ENCODE data around the gene ABCC1.

The ABCC1 gene

GRCh38 chr16:16185095-16185494, 235.7 kb downstream of the ABCC1 start (continued):
- TF ChIP-seq ZNF549 (tag by site-specific recombination; IDR thresholded peaks at IDR 0.05) (no peak), BCL11A (tag by site-specific recombination; IDR thresholded peaks at IDR 0.05; ENCODE audit: low read depth) (no peak), ZNF585B (tag by site-specific recombination; IDR thresholded peaks at IDR 0.05) (no peak), KLF16 (tag by site-specific recombination; IDR thresholded peaks at IDR 0.05) (no peak), GLI4 (tag by site-specific recombination; IDR thresholded peaks at IDR 0.05) (no peak), ZNF274 (IDR thresholded peaks at IDR 0.05; ENCODE audit: low read length) (no peak), ZNF274 (tag by site-specific recombination; IDR thresholded peaks at IDR 0.05; ENCODE audit: borderline replicate concordance) (no peak), ZFP41 (tag by site-specific recombination; IDR thresholded peaks at IDR 0.05; ENCODE audit: borderline replicate concordance) (no peak), ZNF423 (tag by site-specific recombination; IDR thresholded peaks at IDR 0.05) (no peak)

DNA sequence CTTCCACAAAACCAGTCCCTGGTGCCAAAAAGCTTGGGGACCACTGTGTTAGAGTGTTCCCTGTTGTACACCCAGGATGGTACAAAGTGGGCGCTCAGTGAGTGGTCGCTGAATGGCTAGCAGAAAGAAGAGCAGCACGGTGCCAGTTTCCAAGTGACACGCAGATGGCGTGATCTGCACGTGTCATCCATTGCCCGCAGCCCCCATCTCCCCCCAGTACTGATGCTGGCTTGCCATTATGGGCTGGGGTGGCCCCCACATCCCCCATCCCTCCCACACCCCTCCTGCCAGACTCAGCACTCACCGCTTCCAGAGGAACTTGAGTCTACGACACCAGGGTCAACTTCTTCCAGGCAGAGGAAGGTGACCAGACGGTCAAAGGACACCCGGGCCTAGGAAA, 237.4 kb downstream of the ABCC1 start:
- TF ChIP-seq ZNF776 (tag by site-specific recombination; IDR thresholded peaks at IDR 0.05; ENCODE audit: borderline replicate concordance) (no peak), KLF1 (tag by site-specific recombination; IDR thresholded peaks at IDR 0.05) (no peak), ZNF433 (tag by site-specific recombination; IDR thresholded peaks at IDR 0.05; ENCODE audit: low read depth) (no peak), KLF9 (tag by site-specific recombination; IDR thresholded peaks at IDR 0.05; ENCODE audit: low read depth) (no peak), ZNF473 (tag by site-specific recombination; IDR thresholded peaks at IDR 0.05) (no peak), ZNF248 (tag by site-specific recombination; IDR thresholded peaks at IDR 0.05) (no peak), ZNF426 (tag by site-specific recombination; IDR thresholded peaks at IDR 0.05) (no peak), KLF17 (tag by site-specific recombination; IDR thresholded peaks at IDR 0.05) (no peak), ZNF391 (tag by site-specific recombination; IDR thresholded peaks at IDR 0.05; ENCODE audit: borderline replicate concordance, low read depth) (no peak), MZF1 (tag by site-specific recombination; IDR thresholded peaks at IDR 0.05; ENCODE audit: borderline replicate concordance) (no peak)
- TF ChIP-seq, protein P1, sequence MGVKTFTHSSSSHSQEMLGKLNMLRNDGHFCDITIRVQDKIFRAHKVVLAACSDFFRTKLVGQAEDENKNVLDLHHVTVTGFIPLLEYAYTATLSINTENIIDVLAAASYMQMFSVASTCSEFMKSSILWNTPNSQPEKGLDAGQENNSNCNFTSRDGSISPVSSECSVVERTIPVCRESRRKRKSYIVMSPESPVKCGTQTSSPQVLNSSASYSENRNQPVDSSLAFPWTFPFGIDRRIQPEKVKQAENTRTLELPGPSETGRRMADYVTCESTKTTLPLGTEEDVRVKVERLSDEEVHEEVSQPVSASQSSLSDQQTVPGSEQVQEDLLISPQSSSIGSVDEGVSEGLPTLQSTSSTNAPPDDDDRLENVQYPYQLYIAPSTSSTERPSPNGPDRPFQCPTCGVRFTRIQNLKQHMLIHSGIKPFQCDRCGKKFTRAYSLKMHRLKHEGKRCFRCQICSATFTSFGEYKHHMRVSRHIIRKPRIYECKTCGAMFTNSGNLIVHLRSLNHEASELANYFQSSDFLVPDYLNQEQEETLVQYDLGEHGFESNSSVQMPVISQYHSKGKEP (tag by site-specific recombination; IDR thresholded peaks at IDR 0.05), result no peak
- POLR2A ChIA-PET, result no interaction called here

GRCh38 chr16:16188827-16189226, 239.4 kb downstream of the ABCC1 start:
- Histone ChIP-seq H3K4me3 (ENCODE audit: low read depth, low read length) (no peak overlapping the region), H3K27ac (ENCODE audit: extremely low read depth, low read depth, low read length) (no peak overlapping the region), H3K9me3 (ENCODE audit: control insufficient read depth, insufficient read depth, low read depth, low read length) (no peaks in the 10 kb centered on the region), H3K36me3 (ENCODE audit: control insufficient read depth in 2 of 2, insufficient read depth in 1 of 2, low read length in 2 of 2) (no peaks in the 10 kb centered on the region), H3K4me1 (ENCODE audit: control insufficient read depth, insufficient read depth, low read length) (no peaks in the 10 kb centered on the region)
- POLR2A ChIA-PET, result no interaction called here
- CTCF ChIA-PET, result no interaction called here
- no peak for TF ChIP-seq ZBTB10 (tag by site-specific recombination; IDR thresholded peaks at IDR 0.05)
- TF ChIP-seq GLIS1 (tag by site-specific recombination; IDR thresholded peaks at IDR 0.05), result no peak
- no peak for TF ChIP-seq HOXC10 (CRISPR knock-in tag; IDR thresholded peaks at IDR 0.05)
- no peak for TF ChIP-seq KLF8 (tag by site-specific recombination; IDR thresholded peaks at IDR 0.05)
- TF ChIP-seq, protein P2, sequence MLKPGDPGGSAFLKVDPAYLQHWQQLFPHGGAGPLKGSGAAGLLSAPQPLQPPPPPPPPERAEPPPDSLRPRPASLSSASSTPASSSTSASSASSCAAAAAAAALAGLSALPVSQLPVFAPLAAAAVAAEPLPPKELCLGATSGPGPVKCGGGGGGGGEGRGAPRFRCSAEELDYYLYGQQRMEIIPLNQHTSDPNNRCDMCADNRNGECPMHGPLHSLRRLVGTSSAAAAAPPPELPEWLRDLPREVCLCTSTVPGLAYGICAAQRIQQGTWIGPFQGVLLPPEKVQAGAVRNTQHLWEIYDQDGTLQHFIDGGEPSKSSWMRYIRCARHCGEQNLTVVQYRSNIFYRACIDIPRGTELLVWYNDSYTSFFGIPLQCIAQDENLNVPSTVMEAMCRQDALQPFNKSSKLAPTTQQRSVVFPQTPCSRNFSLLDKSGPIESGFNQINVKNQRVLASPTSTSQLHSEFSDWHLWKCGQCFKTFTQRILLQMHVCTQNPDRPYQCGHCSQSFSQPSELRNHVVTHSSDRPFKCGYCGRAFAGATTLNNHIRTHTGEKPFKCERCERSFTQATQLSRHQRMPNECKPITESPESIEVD (tag by site-specific recombination; IDR thresholded peaks at IDR 0.05), result no peak
- TF ChIP-seq ZNF175 (tag by site-specific recombination; IDR thresholded peaks at IDR 0.05), result no peak
- TF ChIP-seq, protein P3, sequence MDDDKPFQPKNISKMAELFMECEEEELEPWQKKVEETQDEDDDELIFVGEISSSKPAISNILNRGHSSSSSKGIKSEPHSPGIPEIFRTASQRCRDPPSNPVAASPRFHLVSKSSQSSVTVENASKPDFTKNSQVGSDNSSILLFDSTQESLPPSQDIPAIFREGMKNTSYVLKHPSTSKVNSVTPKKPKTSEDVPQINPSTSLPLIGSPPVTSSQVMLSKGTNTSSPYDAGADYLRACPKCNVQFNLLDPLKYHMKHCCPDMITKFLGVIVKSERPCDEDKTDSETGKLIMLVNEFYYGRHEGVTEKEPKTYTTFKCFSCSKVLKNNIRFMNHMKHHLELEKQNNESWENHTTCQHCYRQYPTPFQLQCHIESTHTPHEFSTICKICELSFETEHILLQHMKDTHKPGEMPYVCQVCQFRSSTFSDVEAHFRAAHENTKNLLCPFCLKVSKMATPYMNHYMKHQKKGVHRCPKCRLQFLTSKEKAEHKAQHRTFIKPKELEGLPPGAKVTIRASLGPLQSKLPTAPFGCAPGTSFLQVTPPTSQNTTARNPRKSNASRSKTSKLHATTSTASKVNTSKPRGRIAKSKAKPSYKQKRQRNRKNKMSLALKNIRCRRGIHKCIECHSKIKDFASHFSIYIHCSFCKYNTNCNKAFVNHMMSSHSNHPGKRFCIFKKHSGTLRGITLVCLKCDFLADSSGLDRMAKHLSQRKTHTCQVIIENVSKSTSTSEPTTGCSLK (tag by site-specific recombination; IDR thresholded peaks at IDR 0.05), result no peak

More for the DNA sequence above, 237.4 kb downstream of the ABCC1 start:
- Histone ChIP-seq H3K4me1 (ENCODE audit: control insufficient read depth, insufficient read depth, low read length) (no peaks in the 10 kb centered on the region), H3K4me3 (ENCODE audit: low read depth, low read length) (no peak overlapping the region), H3K36me3 (ENCODE audit: control insufficient read depth in 2 of 2, insufficient read depth in 1 of 2, low read length in 2 of 2) (no peaks in the 10 kb centered on the region), H3K27ac (ENCODE audit: extremely low read depth, low read depth, low read length) (no peak overlapping the region), H3K9me3 (ENCODE audit: control insufficient read depth, insufficient read depth, low read depth, low read length) (no peaks in the 10 kb centered on the region)
- CTCF ChIA-PET, result interaction anchor here (0.6 to 2.4 kb wide), 7 partner anchors 8 to 1347 kb away, joined by 3 to 23 read pairs (median 3); no protein-coding TSS in a partner anchor
